GM19328 (cell line): ENCODE data around the gene FBLN1.
"Not testable (repeated sequence)": the region's sequence is repeated elsewhere in the genome, so short reads cannot be mapped to it uniquely, and the experiment has no call there.

ENCODE experiments used
- ATAC-seq: cut with Tn5 transposase; IDR thresholded peaks from one replicate; pipeline ENCODE4 v1.9.1; 2021; ENCODE audit warnings: mild to moderate bottlenecking, moderate library complexity; ENCODE audit not compliant: unreplicated experiment

Gene FBLN1

GRCh38 chr22:45546333-45547015 is 43.8 kb downstream of the FBLN1 start:
- no peak for ATAC-seq

- ATAC-seq = no peak
Measured at GRCh38 chr22:45547016-45547345, 44.3 kb downstream of the FBLN1 start.

- no peak for ATAC-seq
Measured at GRCh38 chr22:45547731-45548130, 45.0 kb downstream of the FBLN1 start.

GRCh38 chr22:45548247-45548840 is 45.7 kb downstream of the FBLN1 start:
- ATAC-seq = no peak

- ATAC-seq = no peak
Measured at GRCh38 chr22:45548991-45549761, 46.5 kb downstream of the FBLN1 start.

GRCh38 chr22:45549762-45550378 is 47.2 kb downstream of the FBLN1 start:
- ATAC-seq = no peak

- no peak for ATAC-seq
Measured at GRCh38 chr22:45550416-45550815, 47.7 kb downstream of the FBLN1 start.

- no peak for ATAC-seq
Measured at GRCh38 chr22:45550891-45551290, 48.2 kb downstream of the FBLN1 start.

- ATAC-seq = no peak
Measured at GRCh38 chr22:45551310-45552016, 48.8 kb downstream of the FBLN1 start.

- ATAC-seq = no peak
Measured at GRCh38 chr22:45552017-45552411, 49.3 kb downstream of the FBLN1 start.

GRCh38 chr22:45552580-45553350 is 50.1 kb downstream of the FBLN1 start:
- no peak for ATAC-seq

GRCh38 chr22:45553351-45554039 is 50.8 kb downstream of the FBLN1 start:
- ATAC-seq = no peak

- no peak for ATAC-seq
Measured at GRCh38 chr22:45554040-45554406, 51.3 kb downstream of the FBLN1 start.

- ATAC-seq = no peak
Measured at GRCh38 chr22:45554861-45555260, 52.2 kb downstream of the FBLN1 start.

- ATAC-seq = not testable (repeated sequence)
Measured at GRCh38 chr22:45557926-45558325, 55.2 kb downstream of the FBLN1 start.

- ATAC-seq = not testable (repeated sequence)
Measured at GRCh38 chr22:45560092-45560491, 57.4 kb downstream of the FBLN1 start.

- ATAC-seq = not testable (repeated sequence)
Measured at GRCh38 chr22:45560761-45561160, 58.1 kb downstream of the FBLN1 start.

GRCh38 chr22:45562102-45562501 is 59.4 kb downstream of the FBLN1 start:
- ATAC-seq = no peak

- no peak for ATAC-seq
Measured at GRCh38 chr22:45562537-45563361, 60.1 kb downstream of the FBLN1 start.
